GM19397 (cell line): ENCODE results near the gene BCL2.
"Not testable (repeated sequence)": the region's sequence is repeated elsewhere in the genome, so short reads cannot be mapped to it uniquely, and the experiment has no call there.

ENCODE experiments used
- ATAC-seq: cut with Tn5 transposase; IDR thresholded peaks from one replicate; pipeline ENCODE4 v1.9.1; 2021; ENCODE audit warnings: mild to moderate bottlenecking, moderate library complexity; ENCODE audit not compliant: unreplicated experiment

Gene BCL2

DNA sequence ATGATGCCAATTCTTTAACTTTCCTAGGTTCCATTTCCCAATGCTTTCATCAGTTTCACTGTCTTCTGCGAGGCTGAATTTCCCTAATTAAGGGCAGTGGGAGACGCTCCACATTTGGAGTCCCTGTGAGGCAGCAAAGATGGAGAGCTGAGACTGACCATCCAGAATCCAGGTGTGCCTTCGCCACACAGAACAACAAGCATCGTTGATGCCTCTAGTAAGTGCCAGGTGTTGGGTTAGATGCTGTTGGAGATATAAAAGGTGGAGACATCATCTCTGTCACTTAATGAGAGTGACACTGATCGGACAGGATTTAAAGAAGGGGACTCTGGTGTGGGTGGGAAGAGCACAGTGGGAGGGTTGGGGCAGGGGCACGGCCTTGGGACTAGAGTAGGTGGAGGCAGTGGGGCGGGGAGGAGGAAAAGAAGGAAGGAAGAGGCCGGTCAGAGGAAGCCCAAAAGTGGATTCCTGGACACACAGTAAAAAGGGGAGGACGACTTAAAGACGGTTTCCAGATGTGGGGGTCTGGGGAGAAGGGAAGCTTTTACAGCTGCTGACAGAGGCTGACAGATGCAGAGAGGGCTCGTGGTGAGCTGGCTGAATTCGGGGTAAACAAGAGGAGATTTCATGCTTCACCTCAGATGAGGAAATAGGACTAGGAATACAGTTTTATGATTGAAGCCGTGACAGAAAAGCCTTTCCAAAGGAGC lies 113.0 kb downstream of the BCL2 start:
- ATAC-seq: no peak

GRCh38 chr18:63205791-63206252 lies 113.7 kb downstream of the BCL2 start:
- ATAC-seq: peak; percentile 39

- no peak for ATAC-seq
Measured at GRCh38 chr18:63203497-63203896, 116.1 kb downstream of the BCL2 start.

DNA sequence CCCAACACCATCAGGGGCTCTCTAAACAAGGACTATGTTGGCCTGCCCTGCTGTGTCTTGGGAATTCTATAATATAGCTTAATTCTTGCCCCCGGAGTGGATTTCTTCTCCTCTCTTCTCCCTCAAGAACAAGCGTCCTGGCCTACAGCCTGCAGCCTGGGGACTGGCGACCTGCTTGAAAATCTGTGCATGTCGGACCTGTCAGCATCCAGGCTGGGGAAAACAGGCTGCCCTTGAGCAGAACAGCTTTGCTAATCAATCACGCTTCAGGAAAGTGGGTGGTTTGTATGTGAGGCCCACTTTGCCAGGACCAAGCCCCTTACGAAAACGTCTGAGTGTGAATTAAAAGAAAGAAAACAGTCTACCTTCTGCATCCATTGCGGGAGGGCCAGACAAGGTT lies 116.7 kb downstream of the BCL2 start:
- no peak for ATAC-seq

DNA sequence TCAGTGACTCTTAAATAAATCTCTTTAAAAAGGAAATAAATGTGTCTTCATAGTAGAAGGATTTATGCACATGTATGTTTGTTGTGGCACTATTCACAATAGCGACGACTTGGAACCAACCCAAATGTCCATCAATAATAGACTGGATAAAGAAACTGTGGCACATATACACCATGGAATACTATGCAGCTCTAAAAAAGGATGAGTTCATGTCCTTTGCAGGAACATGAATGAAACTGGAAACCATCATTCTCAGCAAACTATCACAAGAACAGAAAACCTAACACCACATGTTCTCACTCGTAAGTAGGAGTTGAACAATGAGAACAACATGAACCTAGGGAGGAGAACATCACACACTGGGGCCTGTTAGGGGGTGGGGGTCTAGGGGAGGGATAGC lies 118.1 kb downstream of the BCL2 start:
- ATAC-seq: not testable (repeated sequence)

DNA sequence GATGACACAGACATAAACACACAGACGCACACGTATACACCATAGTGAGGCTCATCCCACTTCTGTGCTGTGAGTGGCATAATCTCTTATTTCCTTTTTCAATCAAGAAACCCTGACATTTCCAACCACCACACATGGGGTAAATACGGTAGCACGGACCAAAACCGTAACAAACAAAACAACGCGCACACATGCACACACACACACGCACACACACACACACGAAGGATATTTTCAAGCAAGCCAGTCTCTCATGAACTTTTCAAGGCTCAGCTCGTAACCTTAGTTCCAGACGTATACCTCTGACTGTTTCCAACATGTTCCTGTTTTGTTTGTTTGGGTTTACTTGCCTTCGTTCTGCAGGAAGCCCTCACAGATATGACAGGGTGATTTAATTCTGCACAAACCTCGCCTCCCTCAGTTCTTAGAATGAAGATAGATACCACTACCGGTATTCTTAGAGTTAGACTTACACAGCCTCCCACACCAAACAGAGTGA lies 119.8 kb downstream of the BCL2 start:
- no peak for ATAC-seq

DNA sequence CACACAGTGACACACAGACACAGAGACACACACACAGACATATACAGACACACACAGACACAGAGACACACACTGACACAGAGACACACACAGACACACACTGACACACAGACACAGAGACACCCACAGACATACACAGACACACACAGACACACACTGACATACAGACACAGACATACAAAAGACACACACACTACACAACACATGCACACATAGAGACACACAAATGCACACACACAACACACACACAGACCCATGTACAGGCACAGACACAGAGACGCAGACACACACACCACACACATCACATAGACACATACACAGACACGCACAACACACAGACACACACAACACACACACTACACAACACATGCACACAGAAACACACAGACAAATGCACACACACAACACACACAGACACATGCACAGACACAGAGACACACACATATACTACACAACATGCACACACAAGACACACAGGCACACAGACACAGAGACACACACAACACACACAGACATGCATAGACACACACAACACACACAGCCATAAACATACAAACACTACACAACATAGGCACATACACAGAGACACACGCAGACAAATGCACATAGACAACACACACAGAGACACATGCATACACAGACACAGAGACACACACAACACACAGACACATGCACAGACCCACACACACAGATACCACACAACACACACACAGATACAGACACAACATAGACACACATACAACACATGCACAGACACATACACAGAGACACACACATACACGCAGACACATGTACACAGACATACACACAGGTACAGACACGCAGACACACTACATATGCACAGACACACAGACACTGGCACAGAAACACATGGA lies 120.5 kb downstream of the BCL2 start:
- no peak for ATAC-seq

- no peak for ATAC-seq
Measured at GRCh38 chr18:63198098-63198760, 121.3 kb downstream of the BCL2 start.

GRCh38 chr18:63197246-63197869 lies 122.2 kb downstream of the BCL2 start:
- no peak for ATAC-seq

DNA sequence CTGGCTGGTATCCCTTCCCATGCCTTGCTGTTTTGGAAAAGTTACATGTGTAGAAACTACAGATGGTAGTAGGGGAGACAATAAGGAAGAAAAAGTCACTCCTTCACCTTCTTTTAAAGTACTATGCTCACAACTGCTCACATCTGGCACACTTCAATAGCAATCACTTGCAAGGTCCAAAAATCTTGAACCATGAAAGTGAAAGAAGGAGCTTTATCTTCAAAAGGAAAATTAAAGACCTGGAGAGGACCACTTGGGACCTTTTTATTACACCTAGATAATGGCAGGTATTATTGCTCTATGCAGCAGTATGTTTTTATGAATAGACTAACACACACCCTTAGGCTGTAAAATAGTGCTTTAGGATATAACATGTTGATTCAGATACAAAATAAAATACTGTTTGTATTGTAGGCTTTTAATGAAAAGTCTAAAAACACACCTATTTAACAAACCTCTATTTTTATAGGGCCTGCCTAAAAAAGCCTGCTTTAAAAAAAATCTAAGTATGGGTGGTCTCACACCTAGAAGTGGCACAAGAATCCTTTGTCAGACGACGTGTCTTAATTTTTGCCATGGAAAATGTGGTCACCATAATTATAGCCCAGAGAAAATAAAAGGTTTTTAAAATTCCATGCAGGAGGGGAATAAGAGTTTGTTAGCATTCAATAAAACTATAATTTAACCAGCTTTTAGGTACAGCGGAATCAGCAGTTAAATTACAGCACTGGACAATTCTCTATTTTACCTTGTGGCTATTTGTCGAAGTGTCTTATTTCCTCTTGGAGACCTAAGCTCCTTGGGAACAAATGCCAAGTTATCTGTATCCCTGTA lies 124.0 kb downstream of the BCL2 start:
- ATAC-seq: no peak

- ATAC-seq: peak; percentile 47
Measured at GRCh38 chr18:63192885-63193349, 126.7 kb downstream of the BCL2 start.

GRCh38 chr18:63192126-63192884 lies 127.3 kb downstream of the BCL2 start:
- peak; percentile 29 for ATAC-seq

DNA sequence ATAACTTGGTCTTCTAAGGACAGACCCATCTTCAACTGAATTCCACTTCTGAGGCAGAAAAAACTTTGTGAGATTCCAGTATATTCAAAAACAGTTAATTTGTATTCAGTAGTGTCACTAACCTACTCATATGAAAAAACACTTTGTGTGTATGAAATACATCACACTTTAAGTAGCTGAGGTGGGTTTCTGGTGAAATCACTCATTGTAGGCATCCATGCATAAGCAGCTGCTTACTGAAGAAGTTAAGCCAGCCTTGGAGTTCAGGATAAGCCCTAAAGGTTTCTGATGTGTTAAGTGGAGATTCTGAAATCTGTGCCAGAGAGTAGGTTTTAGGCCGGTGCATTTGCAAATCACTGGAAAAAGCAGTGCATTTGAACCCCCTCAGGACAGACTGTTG lies 128.2 kb downstream of the BCL2 start:
- ATAC-seq: no peak

GRCh38 chr18:63190838-63191237 lies 128.7 kb downstream of the BCL2 start:
- not testable (repeated sequence) for ATAC-seq

- ATAC-seq: no peak
Measured at GRCh38 chr18:63189817-63190216, 129.8 kb downstream of the BCL2 start.

- no peak for ATAC-seq
Measured at GRCh38 chr18:63189041-63189440, 130.5 kb downstream of the BCL2 start.

- ATAC-seq: no peak
Measured at GRCh38 chr18:63187791-63188460, 131.6 kb downstream of the BCL2 start.

GRCh38 chr18:63187223-63187574 lies 132.4 kb downstream of the BCL2 start:
- ATAC-seq: no peak
